ENCODE data around the gene HOOK2.
"Not testable (repeated sequence)": the region's sequence is repeated elsewhere in the genome, so short reads cannot be mapped to it uniquely, and the experiment has no call there.

The HOOK2 gene

GRCh38 chr19:12720296-12720695 is 55.1 kb downstream of the HOOK2 start:
- no peak for DNase-seq

GRCh38 chr19:12715929-12716328 is 59.4 kb downstream of the HOOK2 start:
- DNase-seq, result no peak

GRCh38 chr19:12715102-12715501 is 60.2 kb downstream of the HOOK2 start:
- DNase-seq, result no peak

GRCh38 chr19:12713304-12713703 is 62.0 kb downstream of the HOOK2 start:
- DNase-seq, result not testable (repeated sequence)
